OCI-LY3 (cell line): ENCODE data around the gene SPNS2.

Source experiments
- CTCF ChIP-seq: fragments of 200-600, 300-600 bp; sonication (generic); IDR thresholded peaks from 2 replicates; pipeline ENCODE4 v1.5.1; 2014; ENCODE audit warnings: antibody characterized with exemption, low read length, low read depth
- EZH2phosphoT487 ChIP-seq: fragments of 200-600 bp; shearing (Covaris generic); IDR thresholded peaks from 2 replicates; pipeline ENCODE4 v1.6.1; 2018; ENCODE audit warnings: antibody characterized with exemption, mixed run types, low read depth

GRCh38 chr17:4587803-4588202 is 89.1 kb downstream of the SPNS2 start:
- no peak for TF ChIP-seq CTCF
- no peak for TF ChIP-seq EZH2phosphoT487
